HG02870 (cell line): ENCODE measurements around the gene SLC26A3.
A peak's percentile ranks its signal among the peaks of the same experiment; 100 is the strongest.

Experiments
- ATAC-seq: cut with Tn5 transposase; IDR thresholded peaks from one replicate; pipeline ENCODE4 v1.9.1; 2021; ENCODE audit warnings: mild to moderate bottlenecking, moderate library complexity; ENCODE audit not compliant: unreplicated experiment

SLC26A3 gene

DNA sequence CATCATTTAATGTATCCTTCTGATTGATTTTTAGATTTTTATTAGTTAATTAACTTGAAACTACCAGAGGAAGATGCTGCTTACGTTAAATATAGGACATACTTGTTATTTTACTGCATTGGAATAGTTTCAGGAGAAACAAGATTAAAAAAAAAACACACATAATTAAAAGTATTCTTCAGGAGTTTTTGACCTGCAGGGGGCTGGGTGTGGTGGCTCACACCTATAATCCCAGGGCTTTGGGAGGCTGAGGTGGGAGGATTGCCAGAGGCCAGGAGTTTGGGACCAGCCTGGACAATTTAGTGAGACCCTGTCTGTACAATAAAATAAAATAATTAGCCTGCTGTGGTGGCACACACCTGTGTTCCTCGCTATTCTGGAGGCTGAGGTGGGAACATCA lies 48.4 kb downstream of the SLC26A3 start:
- ATAC-seq, result no peak

DNA sequence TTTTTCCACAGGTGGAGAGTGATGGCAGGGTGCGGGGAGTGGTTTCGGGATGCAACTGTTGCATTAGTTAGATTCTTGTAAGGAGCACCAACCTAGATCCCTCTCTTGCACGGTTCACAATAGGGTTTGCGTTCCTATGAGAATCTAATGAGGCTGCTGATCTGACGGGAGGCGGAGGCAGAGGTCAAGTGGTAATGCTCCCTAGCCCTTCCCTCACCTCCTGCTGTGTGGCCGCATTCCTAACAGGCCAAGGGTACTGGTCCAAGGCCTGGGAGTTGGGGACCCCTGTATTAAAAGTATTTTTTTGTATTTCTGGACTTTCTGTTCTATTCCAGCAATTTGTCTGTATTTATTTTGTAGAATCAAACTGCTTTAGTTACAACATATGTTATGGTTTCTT lies 51.9 kb downstream of the SLC26A3 start:
- no peak for ATAC-seq

DNA sequence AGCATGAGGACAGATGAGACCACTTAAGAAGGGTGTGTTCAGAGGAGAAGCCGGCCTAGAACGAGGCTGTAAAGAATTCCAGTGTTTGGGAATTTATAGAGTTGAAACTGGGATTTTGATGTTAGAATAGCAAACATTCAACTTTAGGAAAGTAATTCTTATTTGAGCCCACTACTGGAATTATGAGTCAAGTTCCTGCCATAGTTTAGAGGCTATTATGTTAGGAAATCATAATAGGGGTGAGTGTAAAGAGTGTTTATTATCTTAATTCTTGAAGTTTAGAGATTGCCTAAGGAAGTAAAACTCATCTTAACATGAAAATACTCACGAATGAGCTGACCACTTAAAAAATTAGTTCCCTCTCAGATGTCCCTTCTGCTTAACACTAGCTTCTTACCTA lies 57.0 kb downstream of the SLC26A3 start:
- no peak for ATAC-seq

DNA sequence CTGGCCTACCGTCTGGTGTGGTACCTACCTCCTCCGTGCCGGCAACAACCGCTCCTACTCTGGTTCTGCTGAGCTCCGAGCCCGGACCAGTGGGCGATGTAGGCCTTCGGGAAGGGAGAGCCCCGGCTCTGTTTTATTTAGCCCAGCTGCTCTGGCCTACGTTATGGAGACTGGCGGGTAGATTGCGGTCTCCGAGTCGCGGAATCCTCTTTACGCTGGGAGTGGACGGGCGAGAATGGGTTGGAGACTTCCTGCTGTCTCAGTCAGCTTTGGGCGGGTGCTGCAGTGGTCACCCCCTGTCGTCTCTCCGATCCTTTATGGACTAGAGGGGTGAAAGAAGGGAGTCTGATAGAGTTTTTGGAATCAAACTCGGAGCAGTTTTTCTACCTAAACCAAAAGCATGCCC lies 58.7 kb downstream of the SLC26A3 start:
- ATAC-seq, result peak; percentile 31

DNA sequence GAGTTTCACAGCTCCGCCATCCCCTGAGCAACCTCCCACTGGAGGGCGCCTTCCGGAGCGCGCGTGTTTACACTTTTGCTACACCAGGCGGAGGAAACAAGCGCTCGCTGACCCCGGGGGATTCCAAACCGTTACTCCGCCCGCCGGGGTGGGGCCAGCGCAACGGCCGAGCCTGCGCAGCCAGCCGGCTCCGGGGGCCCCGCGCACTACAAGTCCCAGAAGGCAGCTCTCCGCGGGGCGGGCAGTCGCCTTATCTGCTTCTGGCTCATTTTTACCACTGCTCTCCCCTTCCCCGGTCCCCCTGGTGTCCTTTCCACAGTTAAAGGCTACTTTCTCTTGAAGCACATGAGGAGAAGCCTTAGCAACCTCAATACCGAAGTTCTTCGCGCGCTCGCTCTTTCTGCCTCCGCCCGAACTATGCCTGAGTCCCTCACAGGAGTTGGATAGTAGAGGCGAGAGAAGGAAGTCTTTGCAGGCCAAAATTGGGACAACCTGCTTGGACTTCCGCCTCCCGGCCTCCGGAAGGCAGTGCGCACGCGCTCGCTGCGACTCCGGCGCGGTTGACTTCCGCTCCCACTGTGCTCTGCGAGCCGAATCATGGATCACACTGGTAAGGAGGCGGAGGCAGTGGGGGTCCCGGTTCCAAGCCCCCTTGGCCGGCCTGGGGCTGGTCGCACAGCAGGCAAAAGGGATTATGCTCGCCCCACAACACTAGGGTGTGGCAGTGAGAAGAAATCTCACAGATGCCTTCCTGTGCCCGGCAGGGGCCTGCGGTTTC lies 59.3 kb downstream of the SLC26A3 start, which contains the start of gene CBLL1:
Gene CBLL1, plus strand, starts transcription at position 576 of the 778 bp plus-strand sequence. Its CDS starts 22 bp downstream, at position 598.
- ATAC-seq, result peak; percentile 86

DNA sequence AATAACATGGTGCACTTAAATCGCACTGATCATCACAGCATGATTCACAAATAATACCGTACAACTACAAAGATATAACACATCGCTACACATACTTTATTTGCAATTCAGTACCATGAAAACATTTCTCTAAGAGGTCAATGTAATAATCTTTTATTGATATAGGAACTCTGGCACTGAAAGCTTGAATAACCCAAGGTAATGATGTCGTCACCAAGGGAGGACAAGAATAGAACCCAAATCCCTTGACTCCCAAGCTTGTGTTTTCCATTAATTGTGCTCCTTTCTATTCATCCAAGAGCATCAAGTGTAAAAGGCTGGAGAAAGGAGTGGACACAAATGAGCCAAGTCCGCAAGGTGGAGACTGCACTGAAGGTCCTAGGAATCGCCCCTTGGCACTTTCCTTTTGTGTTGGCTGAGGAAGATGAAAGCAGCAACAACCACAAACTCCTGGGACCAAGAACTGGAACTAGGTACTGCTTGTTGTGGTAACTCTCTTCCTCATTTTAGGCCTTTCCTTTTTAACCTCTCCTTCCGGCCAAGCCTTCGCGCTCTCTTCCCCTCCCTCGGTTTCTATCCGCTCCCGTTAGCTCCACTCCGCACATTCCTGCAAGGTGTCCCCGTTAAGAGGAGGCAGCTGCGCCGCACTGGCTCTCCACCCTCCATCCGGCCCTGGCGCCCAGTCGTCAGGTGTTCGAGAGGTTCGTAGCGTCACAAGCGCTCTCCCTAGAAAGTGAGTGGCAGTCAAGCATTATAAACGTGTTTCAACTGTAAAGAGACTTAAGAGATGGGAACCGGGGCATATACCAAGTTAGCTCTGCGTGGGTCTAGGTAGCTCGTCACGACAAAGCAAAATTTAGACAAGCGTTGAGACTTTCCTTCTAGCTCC lies 60.1 kb downstream of the SLC26A3 start:
- ATAC-seq, result peak; percentile 32

DNA sequence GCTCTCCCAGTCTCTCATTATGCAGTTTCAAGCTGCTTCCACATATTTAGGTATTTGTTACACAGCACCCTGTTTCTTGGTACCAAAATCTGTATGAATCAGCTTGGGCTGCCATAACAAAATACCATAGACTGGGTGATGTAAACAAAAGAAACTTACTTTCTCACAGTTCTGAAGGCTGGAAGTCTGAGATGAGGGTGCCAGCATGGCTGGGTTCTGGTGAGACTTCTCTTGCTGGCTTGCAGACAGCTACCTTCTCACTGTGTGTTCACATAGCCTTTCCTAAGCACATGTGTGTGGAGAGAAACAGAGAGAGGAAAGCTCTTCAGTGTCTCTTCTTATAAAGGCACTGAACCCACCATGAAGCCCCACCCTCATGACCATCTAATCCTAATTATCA lies 74.7 kb downstream of the SLC26A3 start:
- no peak for ATAC-seq

DNA sequence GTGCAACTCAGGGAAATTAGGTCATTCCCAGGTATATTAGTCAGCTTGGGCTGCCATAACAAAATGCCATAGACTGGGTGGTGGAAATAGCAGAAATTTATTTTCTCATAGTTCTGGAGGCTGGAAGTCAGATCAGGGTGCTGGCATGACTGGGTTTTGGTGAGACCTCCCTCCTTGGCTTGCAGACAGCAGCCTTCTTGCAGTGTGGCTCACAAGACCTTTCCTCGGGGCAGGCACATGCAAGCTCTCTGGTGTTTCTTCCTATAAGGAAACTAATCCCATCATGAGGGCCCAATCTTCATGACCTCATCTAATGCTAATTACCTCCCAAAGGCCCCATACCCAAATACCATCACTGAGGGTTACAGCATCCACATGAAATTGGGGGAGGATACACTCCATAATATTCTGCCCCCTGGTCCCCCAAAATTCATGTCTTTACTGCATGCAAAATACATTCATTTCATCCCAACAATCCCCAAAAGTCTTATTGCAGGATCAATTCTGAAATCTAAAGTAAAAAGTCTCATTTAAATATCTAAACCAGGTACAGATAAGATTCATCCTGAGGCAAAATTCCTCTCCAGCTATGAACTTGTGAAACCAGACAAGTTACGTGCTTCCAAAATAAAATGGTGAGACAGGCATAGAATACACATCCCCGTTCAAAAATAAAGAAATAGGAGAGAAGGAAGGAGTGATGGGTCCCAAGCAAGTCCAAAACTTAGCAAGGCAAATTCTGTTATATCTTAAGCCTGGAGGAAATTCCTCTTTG lies 76.5 kb downstream of the SLC26A3 start:
- ATAC-seq, result no peak

DNA sequence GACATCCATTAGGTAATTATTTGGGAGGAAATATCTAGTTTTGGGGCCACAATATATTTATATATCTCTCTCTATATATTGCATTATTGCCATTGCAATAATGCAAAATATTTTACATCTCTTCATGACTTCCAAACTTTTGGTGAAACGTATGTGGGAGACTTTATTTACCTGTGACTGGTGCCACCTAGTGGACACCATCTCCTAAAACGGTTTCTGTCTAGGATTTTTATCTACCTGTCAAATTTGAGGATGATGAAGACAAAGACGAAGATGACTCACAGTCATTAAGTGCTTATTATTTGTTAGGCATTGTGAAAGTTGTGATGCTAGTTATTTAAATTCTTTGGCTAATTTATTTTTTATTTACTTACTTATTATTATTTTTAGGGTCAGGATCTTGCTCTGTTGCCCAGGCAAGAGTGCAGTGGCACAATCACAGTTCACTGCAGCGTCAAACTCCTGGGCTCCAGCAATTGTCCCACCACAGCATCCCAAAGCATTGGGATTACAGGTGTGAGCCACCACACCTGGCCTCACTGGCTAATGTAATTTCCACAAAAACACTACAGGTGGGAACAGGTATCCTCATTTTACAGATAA lies 77.8 kb downstream of the SLC26A3 start:
- no peak for ATAC-seq

DNA sequence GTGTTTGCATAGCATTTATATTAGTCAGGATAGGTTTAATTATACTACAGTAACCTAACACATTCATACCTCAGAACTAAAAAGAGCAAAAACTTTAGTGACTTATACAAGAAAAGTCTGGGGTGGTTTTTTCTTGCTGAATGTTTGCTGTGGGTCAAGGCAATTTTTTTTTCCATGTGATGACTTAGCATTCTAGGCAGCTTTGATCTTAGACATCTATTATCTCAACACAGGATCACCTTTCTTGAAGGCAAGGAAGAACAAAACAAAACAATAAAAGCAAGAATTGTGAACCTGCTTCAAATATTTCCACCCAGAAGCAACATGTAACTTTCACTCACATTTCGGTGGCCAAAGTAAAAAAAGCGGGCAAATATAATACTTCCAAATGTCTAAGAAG lies 79.8 kb downstream of the SLC26A3 start:
- no peak for ATAC-seq

DNA sequence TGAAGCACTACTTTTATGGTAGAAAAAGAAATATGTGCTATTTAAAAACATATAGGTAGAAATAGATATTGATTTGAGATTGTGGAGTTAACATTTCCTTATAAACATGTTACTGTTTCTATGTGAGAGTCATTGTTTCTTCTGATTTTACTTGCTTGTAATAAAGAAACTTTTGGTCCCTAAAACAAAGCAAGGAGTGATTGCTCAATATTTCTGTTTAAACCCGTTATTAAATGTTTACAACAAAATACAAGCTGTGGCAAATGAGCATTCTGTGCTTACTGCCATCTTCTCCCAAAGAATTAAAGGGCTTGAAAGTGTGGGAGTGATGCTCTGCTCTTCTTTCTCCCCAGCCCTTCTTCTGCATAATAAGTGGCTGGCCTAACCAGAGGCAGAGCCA lies 81.7 kb downstream of the SLC26A3 start:
- no peak for ATAC-seq

DNA sequence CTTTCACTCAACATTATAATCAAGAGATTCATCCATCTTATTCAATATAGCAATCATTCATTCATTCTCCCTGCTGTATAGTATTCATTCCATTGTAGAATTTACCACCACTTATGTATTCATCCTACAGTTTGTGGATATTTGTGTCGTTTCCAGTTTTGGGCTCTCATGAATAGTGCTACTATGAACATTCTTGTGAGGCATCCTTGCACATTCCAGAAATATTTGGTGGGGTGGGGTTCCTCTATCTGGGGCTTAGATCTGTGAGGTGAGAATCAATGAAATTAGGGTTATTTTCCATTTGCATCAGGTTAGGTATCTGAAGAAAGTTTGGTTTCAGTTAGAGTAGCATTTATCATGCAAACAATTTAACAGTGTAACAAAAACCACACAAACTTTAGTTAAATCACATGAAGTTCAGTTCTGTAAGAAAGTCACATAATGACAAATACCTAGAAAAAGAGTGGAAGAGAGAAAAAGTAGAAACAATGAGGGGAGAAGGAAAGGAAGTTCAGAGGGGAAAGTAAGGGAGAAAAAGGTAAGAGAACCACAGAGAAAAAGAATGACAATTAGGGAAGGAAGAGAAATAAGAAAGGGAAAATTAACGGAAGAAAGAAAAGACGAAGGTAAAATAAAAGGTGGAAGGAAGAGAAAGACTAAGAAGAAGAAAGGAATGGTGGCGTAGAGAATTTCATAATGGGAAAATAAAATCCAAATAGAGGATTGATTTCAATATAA lies 84.4 kb downstream of the SLC26A3 start:
- no peak for ATAC-seq

DNA sequence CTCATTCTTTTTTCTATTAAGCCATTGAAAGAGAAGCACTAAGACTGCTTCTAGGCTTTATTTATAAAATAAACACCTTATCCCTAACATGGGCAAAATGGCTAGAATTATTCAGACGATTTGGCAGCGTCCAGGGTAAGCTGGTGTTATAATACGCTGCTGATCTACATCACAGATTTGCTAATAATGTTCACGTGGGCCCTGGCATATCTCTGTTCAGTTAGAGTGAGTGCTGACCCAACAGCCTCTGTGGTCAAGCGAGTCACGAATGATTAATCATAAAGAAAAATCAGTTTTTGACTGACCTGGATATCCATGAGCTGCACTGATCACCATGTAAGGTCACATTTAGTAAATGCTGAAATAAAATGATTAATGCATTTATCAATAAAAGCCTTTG lies 87.5 kb downstream of the SLC26A3 start:
- no peak for ATAC-seq
